NCI-H524 treated with DMSO at 0.1 percent for 48 hours (cell line): ENCODE results near the gene RABGAP1.

ENCODE experiments used
- DNase-seq: peaks from one replicate; lab custom pipeline; 2025; lab: John Stamatoyannopoulos, UW

RABGAP1 gene

GRCh38 chr9:123008909-123009308 is 68.1 kb downstream of the RABGAP1 start:
- no peak for DNase-seq

GRCh38 chr9:123011380-123011779 is 70.6 kb downstream of the RABGAP1 start:
- no peak for DNase-seq

- no peak for DNase-seq
Measured at GRCh38 chr9:123011878-123012528, 71.2 kb downstream of the RABGAP1 start.

GRCh38 chr9:123016631-123017030 is 75.8 kb downstream of the RABGAP1 start:
- no peak for DNase-seq

- DNase-seq, result no peak
Measured at GRCh38 chr9:123020796-123021195, 80.0 kb downstream of the RABGAP1 start.

- no peak for DNase-seq
Measured at GRCh38 chr9:123026425-123026824, 85.6 kb downstream of the RABGAP1 start.

GRCh38 chr9:123027517-123027916 is 86.7 kb downstream of the RABGAP1 start:
- no peak for DNase-seq

- no peak for DNase-seq
Measured at GRCh38 chr9:123028136-123028535, 87.3 kb downstream of the RABGAP1 start.

GRCh38 chr9:123028973-123029372 is 88.2 kb downstream of the RABGAP1 start:
- no peak for DNase-seq

GRCh38 chr9:123031963-123032362 is 91.1 kb downstream of the RABGAP1 start:
- DNase-seq, result no peak

GRCh38 chr9:123033352-123033751 is 92.5 kb downstream of the RABGAP1 start, which contains the start of gene GPR21:
TSS of gene GPR21 (plus strand) at chr9:123033667. CDS start at chr9:123034567, 900 bp downstream.
- no peak for DNase-seq

GRCh38 chr9:123033864-123034601 is 93.2 kb downstream of the RABGAP1 start:
- DNase-seq, result no peak

- DNase-seq, result no peak
Measured at GRCh38 chr9:123034881-123035510, 94.2 kb downstream of the RABGAP1 start.

- no peak for DNase-seq
Measured at GRCh38 chr9:123035791-123036190, 95.0 kb downstream of the RABGAP1 start.

- DNase-seq, result no peak
Measured at GRCh38 chr9:123036893-123037545, 96.2 kb downstream of the RABGAP1 start.

GRCh38 chr9:123039617-123040219 is 98.9 kb downstream of the RABGAP1 start:
- DNase-seq, result no peak

- no peak for DNase-seq
Measured at GRCh38 chr9:123040801-123041200, 100.0 kb downstream of the RABGAP1 start.

GRCh38 chr9:123041489-123041888 is 100.7 kb downstream of the RABGAP1 start:
- no peak for DNase-seq

GRCh38 chr9:123043081-123043939 is 102.5 kb downstream of the RABGAP1 start:
- no peak for DNase-seq

- DNase-seq, result no peak
Measured at GRCh38 chr9:123044586-123044985, 103.8 kb downstream of the RABGAP1 start.
